A549 (cell line): Measurements from ENCODE around the gene NMRAL1. TPM values are rescaled to one million over a fixed set of nuclear protein-coding genes. Genes with fewer than 3 reads are reported as not detected.

Experiments used
- ATAC-seq, 2 experiments: fragments of 200-7000 bp in 1 of 2; fragments of >200 bp in 1 of 2; cut with Nextera tagmentation in 1 of 2; cut with Tn5 transposase in 1 of 2; 3 replicates each; pipeline versions ENCODE4 v1.8.0 to v1.9.1; 2018 to 2020; ENCODE audit warnings: mild to moderate bottlenecking in 1 of 2, moderate library complexity in 1 of 2
- CTCF ChIA-PET: fragments of 300-600 bp; sonication (Branson Sonifier 250); formaldehyde crosslinking; extraction: SDS; loops from one replicate; lab custom pipeline; 2021; ENCODE audit warnings: antibody characterized with exemption, inconsistent platforms; lab: Yijun Ruan, JAX
- POLR2A ChIA-PET: fragments of 350-600 bp; formaldehyde crosslinking; extraction: SDS; loops from one replicate; lab custom pipeline; 2021; ENCODE audit warnings: antibody characterized with exemption, inconsistent platforms; lab: Yijun Ruan, JAX
- DNase-seq, 2 experiments: peaks; one replicate each; pipeline versions ENCODE4 v3.0.0 to v3.0.0-alpha.2; 2011 to 2016; ENCODE audit warnings: low read depth in 1 of 2, low spot score in 1 of 2
- FAIRE-seq: peaks from 2 replicates; lab custom pipeline; 2011; peaks lifted over from hg19 to GRCh38; lab: Jason Lieb, UNC
- H3K27ac ChIP-seq, 2 experiments: fragments of >200 bp; sonication (Bioruptor Twin); formaldehyde crosslinking; 3 replicates each; pipeline ENCODE4 v1.5.1; 2016 to 2017
- H3K4me1 ChIP-seq: fragments of >200 bp; sonication (Bioruptor Twin); formaldehyde crosslinking; 3 replicates; pipeline ENCODE4 v1.6.1; 2016
- H3K4me2 ChIP-seq: fragments of >200 bp; sonication (Bioruptor Twin); formaldehyde crosslinking; 3 replicates; pipeline ENCODE4 v1.6.1; 2016
- H3K4me3 ChIP-seq: fragments of >200 bp; sonication (Bioruptor Twin); formaldehyde crosslinking; 3 replicates; pipeline ENCODE4 v1.5.1; 2016
- H3K9me3 ChIP-seq: fragments of >200 bp; sonication (Bioruptor Twin); formaldehyde crosslinking; 3 replicates; pipeline ENCODE4 v1.6.1; 2016
- CBX2 ChIP-seq: fragments of 200-600 bp; sonication (generic); IDR thresholded peaks from 2 replicates; pipeline ENCODE4 v1.6.1; 2016; ENCODE audit warnings: low read depth, mild to moderate bottlenecking, borderline replicate concordance
- EHF ChIP-seq: fragments of 250-450 bp; sonication (Bioruptor Pico); IDR thresholded peaks from 2 replicates; pipeline ENCODE4 v1.5.0; 2020; ENCODE audit warnings: mild to moderate bottlenecking
- EHMT2 ChIP-seq: fragments of 200-600 bp; sonication (generic); IDR thresholded peaks from 2 replicates; pipeline ENCODE4 v1.6.1; 2016; ENCODE audit warnings: antibody characterized with exemption, low read depth, mild to moderate bottlenecking, moderate library complexity
- EP300 ChIP-seq, 2 experiments: fragments of >200 bp; sonication (Bioruptor Twin); formaldehyde crosslinking; IDR thresholded peaks; 2 replicates in 1 of 2; 3 replicates in 1 of 2; pipeline ENCODE4 v1.6.1; 2016 to 2017
- FOSB ChIP-seq: fragments of 250-450 bp; sonication (Bioruptor Pico); IDR thresholded peaks from 2 replicates; pipeline ENCODE4 v1.5.0; 2020; ENCODE audit warnings: mild to moderate bottlenecking, moderate library complexity
- GATA3 ChIP-seq: IDR thresholded peaks from 2 replicates; pipeline ENCODE4 v1.6.1; 2012; ENCODE audit warnings: borderline replicate concordance
- HMGXB4 ChIP-seq: fragments of 250-450 bp; sonication (Bioruptor Pico); IDR thresholded peaks from 2 replicates; pipeline ENCODE4 v1.5.0; 2021; ENCODE audit warnings: mild to moderate bottlenecking, moderate library complexity, borderline replicate concordance
- HOXB13 ChIP-seq: fragments of 250-450 bp; sonication (Bioruptor Pico); IDR thresholded peaks from 2 replicates; pipeline ENCODE4 v1.5.0; 2020; ENCODE audit warnings: low read depth, mild to moderate bottlenecking, moderate library complexity
- HOXB5 ChIP-seq: fragments of 250-450 bp; sonication (Bioruptor Pico); IDR thresholded peaks from 2 replicates; pipeline ENCODE4 v1.5.0; 2020; ENCODE audit warnings: mild to moderate bottlenecking, moderate library complexity
- KDM5A ChIP-seq: fragments of 200-600 bp; sonication (generic); IDR thresholded peaks from 2 replicates; pipeline ENCODE4 v1.6.1; 2016; ENCODE audit warnings: antibody characterized with exemption, mild to moderate bottlenecking
- MAX ChIP-seq: IDR thresholded peaks from 2 replicates; pipeline ENCODE4 v1.6.1; 2012
- RCOR1 ChIP-seq: fragments of 150-350 bp; IDR thresholded peaks from 2 replicates; pipeline ENCODE4 v1.6.1; 2014; ENCODE audit warnings: antibody characterized with exemption, low read length, low read depth
- TP53 ChIP-seq: fragments of 250-450 bp; sonication (Bioruptor Pico); IDR thresholded peaks from 2 replicates; pipeline ENCODE4 v1.5.0; 2021; ENCODE audit warnings: mild to moderate bottlenecking, moderate library complexity
- ZNF302 ChIP-seq: fragments of 250-450 bp; sonication (Bioruptor Pico); IDR thresholded peaks from 2 replicates; pipeline ENCODE4 v1.9.0; 2021; ENCODE audit warnings: inconsistent platforms, mild to moderate bottlenecking, moderate library complexity
- WGBS: methylation state at CpG from one replicate; pipeline ENCODE4 v1.1.6; 2017; ENCODE audit errors: missing lambda C conversion rate; 5-methylcytosine and 5-hydroxymethylcytosine counted together
- polyA plus RNA-seq, 4 experiments: library from polyadenylated mRNA; depleted of rRNA in 3 of 4; stranded (reverse); fragments of >200 nt; fragmentation: RNase III in 1 of 4; extraction: RNeasy Plus Mini Kit Qiagen cat#74134 plus additional on column Dnase treatment in 1 of 4; gene quantifications; 2 replicates in 3 of 4; 3 replicates in 1 of 4; pipeline ENCODE4 v1.2.3, GENCODE V29; 2011 to 2017
- TF ChIP-seq, protein P1 (sequence below): fragments of >200 bp; sonication (Bioruptor Twin); formaldehyde crosslinking; IDR thresholded peaks from 2 replicates; pipeline ENCODE4 v1.6.1; 2016
- TF ChIP-seq, protein P2 (sequence below): fragments of 150-350 bp; IDR thresholded peaks from 2 replicates; pipeline ENCODE4 v1.6.1; 2014; ENCODE audit warnings: low read depth, mild to moderate bottlenecking, low read length
- TF ChIP-seq, protein P3 (sequence below): IDR thresholded peaks from 2 replicates; pipeline ENCODE4 v1.6.1; 2012
- TF ChIP-seq, protein P4 (sequence below): IDR thresholded peaks from 2 replicates; pipeline ENCODE4 v1.6.1; 2012; ENCODE audit warnings: low read depth, borderline replicate concordance

The NMRAL1 gene
- polyA plus RNA-seq, 2 of the 4 experiments (the other 2 are of a cell fraction) = 36.4 to 48.8 TPM

GRCh38 chr16:4496305-4496704, 21.9 kb upstream of the NMRAL1 start:
- TF ChIP-seq ZNF302 = no peak
- TF ChIP-seq EP300 (IDR thresholded peaks at IDR 0.05) = no peak
- TF ChIP-seq HOXB13 (CRISPR knock-in tag) = no peak
- no peak for TF ChIP-seq HMGXB4 (CRISPR knock-in tag)
- no peak for TF ChIP-seq RCOR1
- no peak for TF ChIP-seq KDM5A
- TF ChIP-seq MAX = no peak
- TF ChIP-seq, protein P1, sequence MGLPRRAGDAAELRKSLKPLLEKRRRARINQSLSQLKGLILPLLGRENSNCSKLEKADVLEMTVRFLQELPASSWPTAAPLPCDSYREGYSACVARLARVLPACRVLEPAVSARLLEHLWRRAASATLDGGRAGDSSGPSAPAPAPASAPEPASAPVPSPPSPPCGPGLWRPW = no peak
- TF ChIP-seq CBX2 = no peak
- TF ChIP-seq, protein P2, sequence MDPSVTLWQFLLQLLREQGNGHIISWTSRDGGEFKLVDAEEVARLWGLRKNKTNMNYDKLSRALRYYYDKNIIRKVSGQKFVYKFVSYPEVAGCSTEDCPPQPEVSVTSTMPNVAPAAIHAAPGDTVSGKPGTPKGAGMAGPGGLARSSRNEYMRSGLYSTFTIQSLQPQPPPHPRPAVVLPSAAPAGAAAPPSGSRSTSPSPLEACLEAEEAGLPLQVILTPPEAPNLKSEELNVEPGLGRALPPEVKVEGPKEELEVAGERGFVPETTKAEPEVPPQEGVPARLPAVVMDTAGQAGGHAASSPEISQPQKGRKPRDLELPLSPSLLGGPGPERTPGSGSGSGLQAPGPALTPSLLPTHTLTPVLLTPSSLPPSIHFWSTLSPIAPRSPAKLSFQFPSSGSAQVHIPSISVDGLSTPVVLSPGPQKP = no peak
- no peak for TF ChIP-seq EHF
- no peak for TF ChIP-seq TP53 (CRISPR knock-in tag)
- TF ChIP-seq, protein P3, sequence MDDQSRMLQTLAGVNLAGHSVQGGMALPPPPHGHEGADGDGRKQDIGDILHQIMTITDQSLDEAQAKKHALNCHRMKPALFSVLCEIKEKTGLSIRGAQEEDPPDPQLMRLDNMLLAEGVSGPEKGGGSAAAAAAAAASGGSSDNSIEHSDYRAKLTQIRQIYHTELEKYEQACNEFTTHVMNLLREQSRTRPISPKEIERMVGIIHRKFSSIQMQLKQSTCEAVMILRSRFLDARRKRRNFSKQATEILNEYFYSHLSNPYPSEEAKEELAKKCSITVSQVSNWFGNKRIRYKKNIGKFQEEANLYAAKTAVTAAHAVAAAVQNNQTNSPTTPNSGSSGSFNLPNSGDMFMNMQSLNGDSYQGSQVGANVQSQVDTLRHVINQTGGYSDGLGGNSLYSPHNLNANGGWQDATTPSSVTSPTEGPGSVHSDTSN = no peak
- TF ChIP-seq, protein P4, sequence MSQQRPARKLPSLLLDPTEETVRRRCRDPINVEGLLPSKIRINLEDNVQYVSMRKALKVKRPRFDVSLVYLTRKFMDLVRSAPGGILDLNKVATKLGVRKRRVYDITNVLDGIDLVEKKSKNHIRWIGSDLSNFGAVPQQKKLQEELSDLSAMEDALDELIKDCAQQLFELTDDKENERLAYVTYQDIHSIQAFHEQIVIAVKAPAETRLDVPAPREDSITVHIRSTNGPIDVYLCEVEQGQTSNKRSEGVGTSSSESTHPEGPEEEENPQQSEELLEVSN = no peak
- TF ChIP-seq FOSB (CRISPR knock-in tag) = no peak
- no peak for TF ChIP-seq HOXB5 (CRISPR knock-in tag)
- TF ChIP-seq GATA3 = no peak
- ATAC-seq (peak in 1 of 2 experiments; percentile 28; a peak in 2 of 6 replicates), FAIRE-seq (no peak), DNase-seq (peak in 1 of 2 experiments; percentile 36)
- Histone ChIP-seq H3K27ac (peak overlapping the region in 1 of 2 experiments; percentile 68; a peak in 3 of 6 replicates), H3K4me3 (no peak overlapping the region), H3K9me3 (no peaks in the 10 kb centered on the region), H3K4me1 (peaks cover 40% of the 10 kb centered on the region), H3K4me2 (no peak overlapping the region; the same call in 2 of the 3 replicates)
- 58% methylated on average over 4 of the region's 4 CpGs for WGBS
- ChIA-PET CTCF (interaction anchor here (1.0 to 2.4 kb wide), 2 partner anchors 10 to 11 kb away, joined by 3 to 16 read pairs; no protein-coding TSS in a partner anchor), POLR2A (no interaction called here)

GRCh38 chr16:4495766-4496165, 21.3 kb upstream of the NMRAL1 start:
- peak overlapping the region; percentile 41; the same call in 1 of the 3 replicates for H3K4me2 ChIP-seq
- no peak overlapping the region for H3K4me3 ChIP-seq
- DNase-seq (no peak), ATAC-seq (no peak), FAIRE-seq (no peak)
- TF ChIP-seq RCOR1 = no peak
- no peak for TF ChIP-seq EHMT2
- TF ChIP-seq, protein P2 = no peak
- H3K27ac ChIP-seq = peak overlapping the region in 1 of 2 experiments; percentile 68; a peak in 2 of 6 replicates
- H3K9me3 ChIP-seq = no peaks in the 10 kb centered on the region
- CTCF ChIA-PET = interaction anchor here (2.4 kb wide), 1 partner anchor 11 kb away, joined by 16 read pairs; no protein-coding TSS in a partner anchor
- 88% methylated on average over 2 of the region's 2 CpGs for WGBS
- POLR2A ChIA-PET = no interaction called here
- peaks cover 34% of the 10 kb centered on the region for H3K4me1 ChIP-seq
